ENCODE measurements around the gene LAMB3.

DNA sequence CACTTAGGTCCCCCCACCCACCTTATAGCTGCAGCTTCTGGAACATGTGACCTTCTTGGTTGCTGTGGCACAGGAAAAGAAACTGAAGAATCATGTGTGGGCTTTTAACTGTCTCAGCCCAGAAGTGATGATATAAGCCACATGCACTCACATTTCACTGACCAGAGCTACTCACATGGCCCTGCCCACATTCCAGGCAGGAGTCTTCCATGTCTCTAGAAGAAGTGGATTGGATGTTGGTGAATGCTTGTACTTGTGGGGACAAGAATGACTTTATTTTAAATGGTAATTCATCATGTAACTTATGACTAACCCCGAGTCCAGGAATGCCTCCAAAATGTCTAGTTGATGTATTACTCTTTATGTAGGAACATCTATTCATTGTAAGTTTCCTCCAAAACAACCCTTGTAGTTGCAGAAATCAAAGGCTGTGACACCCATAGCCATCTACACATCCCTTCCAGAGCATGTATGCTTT lies 84.5 kb downstream of the LAMB3 start:
- TF ChIP-seq ZNF777 (tag by site-specific recombination; IDR thresholded peaks at IDR 0.05; ENCODE audit: borderline replicate concordance) (no peak), ZNF776 (tag by site-specific recombination; IDR thresholded peaks at IDR 0.05; ENCODE audit: borderline replicate concordance) (no peak), ZSCAN16 (tag by site-specific recombination; IDR thresholded peaks at IDR 0.05) (no peak), MZF1 (tag by site-specific recombination; IDR thresholded peaks at IDR 0.05; ENCODE audit: borderline replicate concordance) (no peak), ZXDB (tag by site-specific recombination; IDR thresholded peaks at IDR 0.05) (no peak), ZNF146 (tag by site-specific recombination; IDR thresholded peaks at IDR 0.05) (no peak), FEZF1 (tag by site-specific recombination; IDR thresholded peaks at IDR 0.05) (no peak), KLF16 (tag by site-specific recombination; IDR thresholded peaks at IDR 0.05) (no peak), ZNF707 (tag by site-specific recombination; IDR thresholded peaks at IDR 0.05) (no peak), WT1 (tag by site-specific recombination; IDR thresholded peaks at IDR 0.05) (no peak), ZNF274 (IDR thresholded peaks at IDR 0.05; ENCODE audit: low read length) (no peak), ZNF274 (tag by site-specific recombination; IDR thresholded peaks at IDR 0.05; ENCODE audit: borderline replicate concordance) (no peak), YY1 (tag by site-specific recombination; IDR thresholded peaks at IDR 0.05) (no peak)
- TF ChIP-seq, protein P1, sequence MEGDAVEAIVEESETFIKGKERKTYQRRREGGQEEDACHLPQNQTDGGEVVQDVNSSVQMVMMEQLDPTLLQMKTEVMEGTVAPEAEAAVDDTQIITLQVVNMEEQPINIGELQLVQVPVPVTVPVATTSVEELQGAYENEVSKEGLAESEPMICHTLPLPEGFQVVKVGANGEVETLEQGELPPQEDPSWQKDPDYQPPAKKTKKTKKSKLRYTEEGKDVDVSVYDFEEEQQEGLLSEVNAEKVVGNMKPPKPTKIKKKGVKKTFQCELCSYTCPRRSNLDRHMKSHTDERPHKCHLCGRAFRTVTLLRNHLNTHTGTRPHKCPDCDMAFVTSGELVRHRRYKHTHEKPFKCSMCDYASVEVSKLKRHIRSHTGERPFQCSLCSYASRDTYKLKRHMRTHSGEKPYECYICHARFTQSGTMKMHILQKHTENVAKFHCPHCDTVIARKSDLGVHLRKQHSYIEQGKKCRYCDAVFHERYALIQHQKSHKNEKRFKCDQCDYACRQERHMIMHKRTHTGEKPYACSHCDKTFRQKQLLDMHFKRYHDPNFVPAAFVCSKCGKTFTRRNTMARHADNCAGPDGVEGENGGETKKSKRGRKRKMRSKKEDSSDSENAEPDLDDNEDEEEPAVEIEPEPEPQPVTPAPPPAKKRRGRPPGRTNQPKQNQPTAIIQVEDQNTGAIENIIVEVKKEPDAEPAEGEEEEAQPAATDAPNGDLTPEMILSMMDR (tag by site-specific recombination; IDR thresholded peaks at IDR 0.05): no peak

Data from HEK293 (cell line).